GM18873 (cell line): ENCODE results near the gene GOLGA6L26.
"Not testable (repeated sequence)": the region's sequence is repeated elsewhere in the genome, so short reads cannot be mapped to it uniquely, and the experiment has no call there.

Experiments used
- ATAC-seq: cut with Tn5 transposase; IDR thresholded peaks from one replicate; pipeline ENCODE4 v1.9.1; 2021; ENCODE audit warnings: mild to moderate bottlenecking, moderate library complexity, moderate number of reproducible peaks; ENCODE audit not compliant: unreplicated experiment, low FRiP score

The GOLGA6L26 gene, protein sequence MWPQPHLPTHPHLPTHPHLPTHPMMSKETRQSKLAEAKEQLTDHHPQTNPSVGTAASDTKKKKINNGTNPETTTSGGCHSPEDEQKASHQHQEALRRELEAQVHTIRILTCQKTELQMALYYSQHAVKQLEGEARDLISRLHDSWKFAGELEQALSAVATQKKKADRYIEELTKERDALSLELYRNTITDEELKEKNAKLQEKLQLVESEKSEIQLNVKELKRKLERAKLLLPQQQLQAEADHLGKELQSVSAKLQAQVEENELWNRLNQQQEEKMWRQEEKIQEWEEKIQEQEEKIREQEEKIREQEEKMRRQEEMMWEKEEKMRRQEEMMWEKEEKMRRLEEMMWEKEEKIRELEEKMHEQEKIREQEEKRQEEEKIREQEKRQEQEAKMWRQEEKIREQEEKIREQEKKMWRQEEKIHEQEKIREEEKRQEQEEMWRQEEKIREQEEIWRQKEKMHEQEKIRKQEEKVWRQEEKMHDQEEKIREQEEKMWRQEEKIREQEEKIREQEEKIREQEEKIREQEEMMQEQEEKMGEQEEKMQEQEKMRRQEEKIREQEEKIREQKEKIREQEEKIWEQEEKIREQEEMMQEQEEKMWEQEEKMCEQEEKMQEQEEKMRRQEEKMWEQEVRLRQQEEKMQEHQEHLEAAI

GRCh38 chr15:23334096-23334495 lies at the start of gene GOLGA6L26:
TSS of gene GOLGA6L26 (minus strand) at chr15:23334196. CDS start at chr15:23334135, 61 bp downstream.
- not testable (repeated sequence) for ATAC-seq

DNA sequence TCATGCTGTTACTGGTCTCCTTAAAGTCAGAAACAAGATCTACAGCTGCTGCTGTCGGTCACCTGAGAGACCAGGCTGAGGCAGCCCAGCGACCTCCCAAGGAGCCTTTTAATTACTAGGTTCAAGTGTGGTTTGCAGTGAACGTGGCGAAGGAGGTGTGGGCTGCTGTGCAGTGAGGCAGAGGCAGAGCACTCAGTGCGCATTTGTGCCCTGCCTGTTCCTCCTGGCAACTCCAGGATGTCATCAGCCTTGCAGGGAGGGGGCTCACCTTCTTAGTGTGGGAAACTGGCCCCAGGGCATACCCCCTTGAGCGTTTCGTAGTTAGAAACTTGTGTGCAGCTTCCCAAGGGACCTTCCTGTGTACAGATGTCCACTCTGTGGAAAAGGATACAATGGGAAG lies 47.2 kb upstream of the GOLGA6L26 start:
- ATAC-seq, result not testable (repeated sequence)

DNA sequence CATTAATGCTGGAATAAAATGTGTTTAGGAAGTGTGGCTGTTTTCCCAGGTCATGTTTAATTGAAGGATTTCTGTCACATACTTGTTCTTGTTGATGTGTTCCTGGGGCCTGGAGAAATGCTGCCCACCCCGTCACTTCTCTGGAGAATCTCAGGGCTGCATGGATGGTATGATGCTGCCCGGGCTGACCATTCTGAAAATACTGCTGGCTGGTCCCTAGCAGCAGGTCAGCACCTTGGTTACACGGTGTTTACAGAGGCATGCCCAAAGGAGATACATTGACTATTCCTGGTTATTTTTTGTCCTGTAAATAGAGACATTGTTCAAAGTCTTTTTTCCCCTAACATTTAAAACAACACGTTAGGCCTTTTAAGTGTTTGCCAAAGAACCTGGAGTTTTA lies 46.7 kb upstream of the GOLGA6L26 start:
- not testable (repeated sequence) for ATAC-seq

DNA sequence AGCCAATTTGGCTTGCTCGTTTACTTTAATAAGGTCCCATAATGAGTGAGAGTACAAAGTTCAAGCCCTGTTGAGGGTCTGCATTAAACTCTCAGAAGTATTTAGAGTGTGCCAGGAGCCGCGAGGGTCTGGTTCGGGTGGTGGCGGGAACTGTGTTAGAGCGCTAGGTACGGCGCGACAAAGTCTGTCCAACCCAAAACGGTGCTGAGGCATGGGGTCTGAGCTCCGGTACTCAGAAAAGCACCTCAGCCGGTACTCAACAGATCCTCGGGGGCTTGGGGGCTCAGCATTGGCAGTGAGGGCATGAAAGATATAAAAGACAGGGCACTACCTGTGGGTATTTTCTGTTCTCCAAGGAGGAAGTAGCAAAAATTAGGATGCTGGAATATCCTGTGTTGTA lies 45.0 kb upstream of the GOLGA6L26 start:
- ATAC-seq, result not testable (repeated sequence)

DNA sequence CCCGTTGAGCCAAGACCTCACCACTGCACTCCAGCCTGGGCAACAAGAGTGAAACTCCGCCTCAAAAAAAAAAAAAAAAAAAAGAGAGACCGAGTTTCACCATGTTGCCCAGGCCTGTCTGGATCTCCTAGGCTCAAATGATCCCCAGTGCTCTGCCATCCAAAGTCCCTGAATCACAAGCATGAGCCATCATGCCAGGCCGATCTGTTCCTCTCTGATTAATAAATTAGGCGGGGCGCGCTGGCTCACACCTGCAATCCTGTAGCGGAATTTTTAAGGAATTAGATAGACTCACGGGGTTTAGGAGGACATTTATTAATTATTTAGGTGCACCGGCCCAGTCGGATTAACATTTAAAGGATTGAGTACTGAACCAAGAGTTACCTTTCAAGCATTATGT lies 40.2 kb upstream of the GOLGA6L26 start:
- ATAC-seq, result not testable (repeated sequence)

DNA sequence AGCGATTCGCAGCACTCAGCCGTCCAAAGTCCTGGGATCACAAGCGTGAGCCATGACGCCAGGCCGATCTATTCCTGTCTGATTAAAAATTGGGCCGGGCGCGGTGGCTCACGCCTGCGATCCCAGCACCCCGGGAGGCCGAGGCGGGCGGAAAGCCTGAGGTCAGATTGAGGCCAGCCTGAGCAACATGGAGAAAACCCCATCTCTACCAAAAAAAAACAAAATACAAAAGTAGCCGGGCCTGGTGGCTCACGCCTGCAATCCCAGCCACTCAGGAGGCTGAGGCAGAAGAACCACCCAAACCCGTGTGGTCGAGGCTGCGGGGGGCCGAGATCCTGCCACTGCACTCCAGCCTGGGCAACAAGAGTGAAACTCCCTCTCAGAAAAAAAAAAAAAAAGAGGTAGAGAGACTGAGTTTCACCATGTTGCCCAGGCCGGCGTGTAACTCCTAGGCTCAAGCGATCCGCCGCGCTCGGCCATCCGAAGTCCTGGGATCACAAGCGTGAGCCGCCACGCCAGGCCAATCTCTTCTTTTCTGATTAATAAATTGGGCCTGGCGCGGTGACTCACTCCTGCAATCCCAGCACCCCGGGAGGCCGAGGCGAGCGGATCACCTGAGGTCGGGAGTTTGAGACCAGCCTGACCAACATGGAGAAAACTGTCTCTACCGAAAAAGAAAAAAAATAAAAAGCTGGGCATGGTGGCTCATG lies 39.0 kb upstream of the GOLGA6L26 start:
- not testable (repeated sequence) for ATAC-seq

DNA sequence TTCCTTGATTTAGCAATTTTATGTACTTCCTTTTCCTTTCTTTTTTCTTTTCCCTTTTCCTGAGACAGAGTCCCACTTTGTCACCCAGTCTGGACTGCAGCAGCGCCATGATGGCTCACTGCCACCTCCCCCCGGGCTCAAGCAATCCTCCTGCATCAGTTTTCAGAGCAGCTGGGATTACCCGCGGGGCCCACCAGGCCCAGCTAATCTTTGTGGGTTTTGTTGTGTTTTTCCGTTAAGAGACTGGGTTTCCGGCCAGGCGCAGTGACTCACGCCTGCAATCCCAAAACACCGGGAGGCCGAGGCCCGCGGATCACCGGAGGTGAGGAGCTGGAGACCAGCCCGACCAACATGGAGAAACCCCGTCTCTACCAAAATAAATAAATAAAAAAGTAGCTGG lies 38.3 kb upstream of the GOLGA6L26 start:
- no peak for ATAC-seq

GRCh38 chr15:23371868-23372267 lies 37.9 kb upstream of the GOLGA6L26 start:
- not testable (repeated sequence) for ATAC-seq

- ATAC-seq, result not testable (repeated sequence)
Observed at GRCh38 chr15:23371134-23371533, 37.1 kb upstream of the GOLGA6L26 start.

DNA sequence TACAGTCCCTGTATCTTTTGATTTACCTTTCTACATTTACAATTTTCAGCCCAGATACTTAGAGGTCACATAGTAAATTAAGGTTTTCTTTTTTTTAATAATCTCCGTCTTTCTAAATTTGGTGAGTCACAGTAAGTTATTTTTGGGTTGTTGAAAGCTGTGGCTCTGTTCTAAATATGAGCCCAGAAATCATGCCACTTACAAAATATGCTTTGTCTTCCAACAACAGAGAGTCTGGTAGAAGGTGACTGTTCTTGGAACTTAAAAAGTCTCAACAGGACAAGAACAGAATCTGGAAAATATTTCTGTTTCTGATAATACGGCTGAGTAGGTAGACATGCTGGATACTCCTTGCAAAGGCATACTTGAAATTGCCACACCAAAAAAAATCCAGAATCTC lies 36.6 kb upstream of the GOLGA6L26 start:
- no peak for ATAC-seq

- not testable (repeated sequence) for ATAC-seq
Observed at GRCh38 chr15:23364261-23364660, 30.3 kb upstream of the GOLGA6L26 start.

DNA sequence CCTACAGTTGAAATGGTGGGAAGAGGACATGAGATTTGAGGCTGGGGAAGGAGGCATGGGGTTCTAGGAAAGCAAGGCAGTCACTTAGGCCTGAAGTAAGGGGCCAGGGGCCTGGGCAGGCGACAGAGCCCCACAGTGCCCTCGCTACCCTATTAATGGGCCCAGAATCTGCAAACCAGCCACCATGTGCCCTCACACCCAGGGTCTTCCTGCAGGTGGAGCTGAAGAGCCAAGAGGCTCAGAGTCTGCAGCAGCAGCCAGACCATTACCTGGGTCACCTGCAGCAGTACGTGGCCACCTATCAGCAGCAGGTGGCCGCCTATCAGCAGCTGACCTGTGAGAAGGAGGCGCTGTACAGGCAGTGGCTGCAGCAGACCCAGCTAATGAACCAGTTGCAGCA lies 28.6 kb upstream of the GOLGA6L26 start:
- not testable (repeated sequence) for ATAC-seq

- not testable (repeated sequence) for ATAC-seq
Observed at GRCh38 chr15:23354448-23354847, 20.5 kb upstream of the GOLGA6L26 start, which contains the start of gene GOLGA8S. TSS of gene GOLGA8S (plus strand) at chr15:23354748. CDS start at chr15:23354810, 62 bp downstream.

- ATAC-seq, result not testable (repeated sequence)
Observed at GRCh38 chr15:23311233-23311632, 22.8 kb downstream of the GOLGA6L26 start.

DNA sequence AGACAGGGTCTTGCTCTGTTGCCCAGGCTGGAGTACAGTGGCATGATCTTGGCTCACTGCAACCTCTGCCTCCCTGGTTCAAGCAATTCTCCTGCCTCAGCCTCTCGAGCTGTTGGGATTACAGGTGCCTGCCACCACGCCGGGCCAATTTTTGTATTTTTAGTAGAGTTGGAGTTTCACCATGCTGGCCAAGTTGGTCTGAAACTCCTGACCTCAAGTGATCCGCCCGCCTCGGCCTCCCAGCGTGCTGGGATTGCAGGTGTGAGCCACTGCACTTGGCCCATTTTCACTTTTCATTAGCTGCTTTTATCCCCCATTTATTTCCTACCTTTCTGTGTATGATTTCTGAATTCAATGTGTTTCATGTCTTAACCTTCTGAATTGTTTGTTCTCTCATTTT lies 28.1 kb downstream of the GOLGA6L26 start:
- ATAC-seq, result not testable (repeated sequence)

DNA sequence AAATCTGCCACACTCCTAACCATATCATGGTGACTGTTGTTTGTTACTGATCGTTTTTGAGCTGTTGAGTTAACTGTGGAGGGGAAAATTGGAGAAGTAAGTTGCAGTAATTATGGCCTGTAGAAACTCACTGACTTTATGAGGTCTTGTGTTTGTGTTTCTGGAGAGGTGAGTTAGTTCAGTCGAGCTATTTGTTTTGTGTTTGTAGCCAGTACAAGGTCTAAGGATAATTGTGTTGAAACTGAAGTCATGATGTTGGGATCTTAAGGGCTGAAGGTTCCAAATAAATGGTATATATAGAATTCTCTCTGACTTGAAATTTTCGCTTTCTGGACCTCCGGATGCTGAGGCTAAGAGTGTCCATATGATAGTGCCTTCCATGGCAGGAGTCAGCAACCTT lies 29.2 kb downstream of the GOLGA6L26 start:
- ATAC-seq, result not testable (repeated sequence)

DNA sequence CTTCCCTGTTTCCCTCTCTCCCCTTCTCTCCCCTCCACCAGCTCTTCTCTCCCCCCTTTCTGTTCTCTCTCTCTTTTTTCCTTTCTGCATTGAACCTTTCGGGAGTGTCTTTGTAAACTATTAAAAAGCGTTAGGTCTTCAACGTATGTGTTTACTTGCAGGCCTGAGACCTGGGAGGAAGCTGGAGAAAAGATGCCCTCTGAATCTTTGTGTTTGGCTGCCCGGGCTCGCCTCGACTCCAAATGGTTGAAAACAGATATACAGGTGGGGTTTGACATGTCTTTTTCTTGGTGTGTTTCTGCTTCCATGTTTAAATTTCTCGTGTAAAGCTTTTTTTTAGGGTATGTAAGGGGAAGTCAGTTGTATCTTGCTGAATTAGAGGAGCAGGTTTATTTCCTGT lies 29.7 kb downstream of the GOLGA6L26 start:
- not testable (repeated sequence) for ATAC-seq

GRCh38 chr15:23303654-23304053 lies 30.3 kb downstream of the GOLGA6L26 start:
- not testable (repeated sequence) for ATAC-seq

GRCh38 chr15:23303246-23303645 lies 30.8 kb downstream of the GOLGA6L26 start:
- not testable (repeated sequence) for ATAC-seq
